ENCODE results near the gene GOLGA5.

The GOLGA5 gene

GRCh38 chr14:92885279-92886061 is 91.4 kb downstream of the GOLGA5 start:
- FAIRE-seq, result no peak
- no peak for DNase-seq (ENCODE audit: insufficient read length, low spot score)
- no peak for TF ChIP-seq POU2F2 (IDR thresholded peaks at IDR 0.05; ENCODE audit: low read depth, low read length)
- TF ChIP-seq POLR2A (IDR thresholded peaks at IDR 0.05; ENCODE audit: low read depth, low read length), result no peak
- TF ChIP-seq SPI1 (IDR thresholded peaks at IDR 0.05; ENCODE audit: low read depth, low read length), result no peak
- TF ChIP-seq TAF1 (IDR thresholded peaks at IDR 0.05; ENCODE audit: low read depth, low read length), result no peak
- no peak for TF ChIP-seq POLR2AphosphoS5 (IDR thresholded peaks at IDR 0.05; ENCODE audit: low read depth, low read length)
- no peak for TF ChIP-seq PAX5 (IDR thresholded peaks at IDR 0.05; ENCODE audit: insufficient read depth, low read length, severe bottlenecking)

GRCh38 chr14:92886337-92886736 is 92.2 kb downstream of the GOLGA5 start:
- FAIRE-seq, result no peak
- no peak for TF ChIP-seq PAX5 (IDR thresholded peaks at IDR 0.05; ENCODE audit: insufficient read depth, low read length, severe bottlenecking)
- no peak for TF ChIP-seq POLR2AphosphoS5 (IDR thresholded peaks at IDR 0.05; ENCODE audit: low read depth, low read length)
- TF ChIP-seq POU2F2 (IDR thresholded peaks at IDR 0.05; ENCODE audit: low read depth, low read length), result no peak
- TF ChIP-seq POLR2A (IDR thresholded peaks at IDR 0.05; ENCODE audit: low read depth, low read length), result no peak
- TF ChIP-seq TAF1 (IDR thresholded peaks at IDR 0.05; ENCODE audit: low read depth, low read length), result no peak
- no peak for TF ChIP-seq SPI1 (IDR thresholded peaks at IDR 0.05; ENCODE audit: low read depth, low read length)
- DNase-seq (ENCODE audit: insufficient read length, low spot score), result no peak

- FAIRE-seq (no peak), DNase-seq (ENCODE audit: insufficient read length, low spot score) (no peak)
- no peak for TF ChIP-seq POLR2A (IDR thresholded peaks at IDR 0.05; ENCODE audit: low read depth, low read length)
- no peak for TF ChIP-seq POU2F2 (IDR thresholded peaks at IDR 0.05; ENCODE audit: low read depth, low read length)
- no peak for TF ChIP-seq TAF1 (IDR thresholded peaks at IDR 0.05; ENCODE audit: low read depth, low read length)
- no peak for TF ChIP-seq PAX5 (IDR thresholded peaks at IDR 0.05; ENCODE audit: insufficient read depth, low read length, severe bottlenecking)
- TF ChIP-seq SPI1 (IDR thresholded peaks at IDR 0.05; ENCODE audit: low read depth, low read length), result no peak
These were observed 93.1 kb downstream of the GOLGA5 start for GRCh38 chr14:92887157-92887556.

- DNase-seq (ENCODE audit: insufficient read length, low spot score) (no peak), FAIRE-seq (no peak)
- TF ChIP-seq POLR2A (IDR thresholded peaks at IDR 0.05; ENCODE audit: low read depth, low read length) (no peak), SPI1 (IDR thresholded peaks at IDR 0.05; ENCODE audit: low read depth, low read length) (no peak), TAF1 (IDR thresholded peaks at IDR 0.05; ENCODE audit: low read depth, low read length) (no peak), POU2F2 (IDR thresholded peaks at IDR 0.05; ENCODE audit: low read depth, low read length) (no peak), POLR2AphosphoS5 (IDR thresholded peaks at IDR 0.05; ENCODE audit: low read depth, low read length) (no peak), PAX5 (IDR thresholded peaks at IDR 0.05; ENCODE audit: insufficient read depth, low read length, severe bottlenecking) (no peak)
These were observed 94.8 kb downstream of the GOLGA5 start for GRCh38 chr14:92888896-92889295.

Data from GM12891 (cell line).